ENCODE data around the gene BACE1-AS. TPM values are rescaled to one million over a fixed set of nuclear protein-coding genes. Genes with fewer than 3 reads are reported as not detected.

The BACE1-AS gene
- total and polyA plus RNA-seq, 7 donors: 5.7 to 18.1 (median 10.8) TPM

- no peaks in the 10 kb centered on the region for H3K36me3 ChIP-seq (ENCODE audit: insufficient read depth in 1 of 2, low read depth in 1 of 2)
- ATAC-seq (no peak), DNase-seq (no peak)
- H3K4me1 ChIP-seq: peaks cover 12% of the 10 kb centered on the region
- intact Hi-C loops (cut with DNase I): no loop called here
- no peak overlapping the region for H3K27ac ChIP-seq
- no peak overlapping the region for H3K4me3 ChIP-seq
- 51 to 86% (median 75%) methylated on average over 2 of the region's 2 CpGs for WGBS, 3 donors
- TF ChIP-seq CTCF (IDR thresholded peaks at IDR 0.05): no peak
- H3K9me3 ChIP-seq: no peaks in the 10 kb centered on the region
- no peaks in the 10 kb centered on the region for H3K27me3 ChIP-seq (ENCODE audit: insufficient read depth in 3 of 3, low read length in 2 of 3)
These were observed 41.7 kb downstream of the BACE1-AS start for GRCh38 chr11:117332843-117333242.

GRCh38 chr11:117333917-117334316 lies 42.8 kb downstream of the BACE1-AS start:
- intact Hi-C loops (cut with DNase I): no loop called here
- no peak overlapping the region for H3K4me3 ChIP-seq
- no peaks in the 10 kb centered on the region for H3K9me3 ChIP-seq
- H3K4me1 ChIP-seq: peaks cover 6% of the 10 kb centered on the region
- DNase-seq: no peak
- no peak for ATAC-seq
- no peaks in the 10 kb centered on the region for H3K36me3 ChIP-seq (ENCODE audit: insufficient read depth in 1 of 2, low read depth in 1 of 2)
- 66 to 80% (median 74%) methylated on average over 9 of the region's 9 CpGs for WGBS, 3 donors
- H3K27ac ChIP-seq: no peak overlapping the region
- TF ChIP-seq CTCF (IDR thresholded peaks at IDR 0.05): no peak
- H3K27me3 ChIP-seq (ENCODE audit: insufficient read depth in 3 of 3, low read length in 2 of 3): no peaks in the 10 kb centered on the region

GRCh38 chr11:117334896-117335295 lies 43.8 kb downstream of the BACE1-AS start:
- ATAC-seq (no peak), DNase-seq (no peak)
- Histone ChIP-seq H3K27ac (no peak overlapping the region), H3K4me1 (no peaks in the 10 kb centered on the region), H3K27me3 (ENCODE audit: insufficient read depth in 3 of 3, low read length in 2 of 3) (no peaks in the 10 kb centered on the region), H3K9me3 (no peaks in the 10 kb centered on the region), H3K4me3 (no peak overlapping the region), H3K36me3 (ENCODE audit: insufficient read depth in 1 of 2, low read depth in 1 of 2) (peaks cover 0 to 4% of the 10 kb centered on the region in 2 donors)
- WGBS, 3 donors: 85 to 93% (median 88%) methylated on average over 6 of the region's 6 CpGs
- intact Hi-C loops (cut with DNase I): no loop called here
- no peak for TF ChIP-seq CTCF (IDR thresholded peaks at IDR 0.05)

- no peaks in the 10 kb centered on the region for H3K27me3 ChIP-seq (ENCODE audit: insufficient read depth in 3 of 3, low read length in 2 of 3)
- no peak overlapping the region for H3K4me3 ChIP-seq
- ATAC-seq (no peak), DNase-seq (no peak)
- TF ChIP-seq CTCF (IDR thresholded peaks at IDR 0.05): no peak
- intact Hi-C loops (cut with DNase I): no loop called here
- 83 to 94% (median 93%) methylated on average over 5 of the region's 5 CpGs for WGBS, 3 donors
- no peaks in the 10 kb centered on the region for H3K4me1 ChIP-seq
- H3K9me3 ChIP-seq: no peaks in the 10 kb centered on the region
- peaks cover 0 to 9% of the 10 kb centered on the region in 2 donors for H3K36me3 ChIP-seq (ENCODE audit: insufficient read depth in 1 of 2, low read depth in 1 of 2)
- H3K27ac ChIP-seq: no peak overlapping the region
These were observed 44.3 kb downstream of the BACE1-AS start for GRCh38 chr11:117335399-117335798.

GRCh38 chr11:117337076-117337475 lies 45.9 kb downstream of the BACE1-AS start:
- H3K9me3 ChIP-seq: no peaks in the 10 kb centered on the region
- H3K4me3 ChIP-seq: no peak overlapping the region
- ATAC-seq (no peak), DNase-seq (no peak)
- no peaks in the 10 kb centered on the region for H3K4me1 ChIP-seq
- no peak overlapping the region for H3K27ac ChIP-seq
- no peak for TF ChIP-seq CTCF (IDR thresholded peaks at IDR 0.05)
- H3K36me3 ChIP-seq (ENCODE audit: insufficient read depth in 1 of 2, low read depth in 1 of 2): peaks cover 0 to 23% of the 10 kb centered on the region in 2 donors
- intact Hi-C loops (cut with DNase I): no loop called here
- 98 to 100% (median 99%) methylated on average over 4 of the region's 4 CpGs for WGBS, 3 donors
- no peaks in the 10 kb centered on the region for H3K27me3 ChIP-seq (ENCODE audit: insufficient read depth in 3 of 3, low read length in 2 of 3)

All from psoas muscle (tissue), 8 donors.